Activated naive CD4-positive, alpha-beta T cell treated with anti-CD3 and anti-CD28 coated beads, Interleukin-2, amount 50 U/mL, for 24 hours (primary cell): Measurements from ENCODE around the gene YTHDC2.

Source experiments
- H3K27ac Mint-ChIP-seq: one replicate; pipeline ENCODE4 v1.8.0; 2021; ENCODE audit warnings: mild to moderate bottlenecking, mixed read lengths
- H3K27me3 Mint-ChIP-seq: one replicate; pipeline ENCODE4 v1.8.0; 2021; ENCODE audit warnings: mixed read lengths
- H3K36me3 Mint-ChIP-seq: one replicate; pipeline ENCODE4 v1.8.0; 2021; ENCODE audit warnings: mixed read lengths
- H3K4me1 Mint-ChIP-seq: one replicate; pipeline ENCODE4 v1.8.0; 2021; ENCODE audit warnings: mixed read lengths
- H3K4me3 Mint-ChIP-seq: one replicate; pipeline ENCODE4 v1.8.0; 2021; ENCODE audit warnings: mild to moderate bottlenecking, mixed read lengths
- H3K9me3 Mint-ChIP-seq: one replicate; pipeline ENCODE4 v1.8.0; 2021; ENCODE audit warnings: mixed read lengths

The YTHDC2 gene

GRCh38 chr5:113608113-113608596 lies 94.7 kb downstream of the YTHDC2 start:
- no peak overlapping the region for H3K4me3 Mint-ChIP-seq

GRCh38 chr5:113612060-113612496 lies 98.6 kb downstream of the YTHDC2 start:
- Mint-ChIP-seq H3K27me3 (peaks cover 7% of the 10 kb centered on the region), H3K27ac (no peak overlapping the region), H3K9me3 (no peaks in the 10 kb centered on the region), H3K36me3 (no peaks in the 10 kb centered on the region), H3K4me3 (no peak overlapping the region), H3K4me1 (no peaks in the 10 kb centered on the region)

More at GRCh38 chr5:113608113-113608596, 94.7 kb downstream of the YTHDC2 start:
- no peaks in the 10 kb centered on the region for H3K36me3 Mint-ChIP-seq
- H3K27ac Mint-ChIP-seq: no peak overlapping the region
- no peaks in the 10 kb centered on the region for H3K9me3 Mint-ChIP-seq
- H3K4me1 Mint-ChIP-seq: peaks cover 3% of the 10 kb centered on the region
- peaks cover 5% of the 10 kb centered on the region for H3K27me3 Mint-ChIP-seq

GRCh38 chr5:113614191-113614590 lies 100.7 kb downstream of the YTHDC2 start:
- H3K9me3 Mint-ChIP-seq: no peaks in the 10 kb centered on the region
- H3K36me3 Mint-ChIP-seq: no peaks in the 10 kb centered on the region
- H3K27ac Mint-ChIP-seq: no peak overlapping the region

GRCh38 chr5:113615708-113616107 lies 102.2 kb downstream of the YTHDC2 start:
- Mint-ChIP-seq H3K36me3 (no peaks in the 10 kb centered on the region), H3K9me3 (no peaks in the 10 kb centered on the region), H3K27me3 (peaks cover 7% of the 10 kb centered on the region), H3K4me3 (no peak overlapping the region), H3K4me1 (no peaks in the 10 kb centered on the region), H3K27ac (no peak overlapping the region)

More at GRCh38 chr5:113614191-113614590, 100.7 kb downstream of the YTHDC2 start:
- no peaks in the 10 kb centered on the region for H3K4me1 Mint-ChIP-seq
- H3K4me3 Mint-ChIP-seq: no peak overlapping the region
- peaks cover 7% of the 10 kb centered on the region for H3K27me3 Mint-ChIP-seq

DNA sequence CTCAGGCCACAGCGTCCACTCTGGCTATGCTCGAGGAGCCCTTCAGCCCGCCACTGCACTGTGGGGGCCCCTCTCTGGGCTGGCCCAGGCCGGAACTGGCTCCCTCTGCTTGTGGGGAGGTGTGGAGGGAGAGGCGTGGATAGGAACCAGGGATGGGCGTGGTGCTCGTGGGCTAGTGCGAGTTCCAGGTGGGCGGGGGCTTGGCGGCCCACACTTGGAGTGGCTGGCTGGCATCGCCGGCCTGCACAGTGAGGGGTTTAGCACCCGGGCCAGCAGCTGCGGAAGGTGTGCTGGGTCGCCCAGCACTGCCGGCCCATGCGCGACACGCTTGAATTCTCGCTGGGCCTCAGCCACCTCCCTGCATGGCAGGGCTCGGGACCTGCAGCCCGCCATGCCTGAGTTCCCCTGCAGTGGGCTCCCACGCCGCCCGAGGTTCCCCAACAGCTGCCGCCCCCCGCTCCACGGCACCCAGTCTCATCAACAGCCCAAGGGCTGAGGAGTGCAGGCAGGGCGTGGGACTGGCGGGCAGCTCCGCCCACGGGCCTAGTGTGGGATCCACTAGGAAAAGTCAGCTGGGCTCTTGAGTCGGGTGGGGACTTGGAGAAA lies 103.8 kb downstream of the YTHDC2 start:
- no peaks in the 10 kb centered on the region for H3K36me3 Mint-ChIP-seq
- no peak overlapping the region for H3K4me3 Mint-ChIP-seq
- H3K4me1 Mint-ChIP-seq: no peaks in the 10 kb centered on the region
- H3K9me3 Mint-ChIP-seq: no peaks in the 10 kb centered on the region
- no peak overlapping the region for H3K27ac Mint-ChIP-seq
- H3K27me3 Mint-ChIP-seq: peaks cover 7% of the 10 kb centered on the region

- Mint-ChIP-seq H3K4me1 (no peaks in the 10 kb centered on the region), H3K9me3 (no peaks in the 10 kb centered on the region), H3K4me3 (no peak overlapping the region), H3K27me3 (peaks cover 11% of the 10 kb centered on the region), H3K27ac (no peak overlapping the region), H3K36me3 (no peaks in the 10 kb centered on the region)
These were observed 119.5 kb downstream of the YTHDC2 start for GRCh38 chr5:113632996-113633395.

DNA sequence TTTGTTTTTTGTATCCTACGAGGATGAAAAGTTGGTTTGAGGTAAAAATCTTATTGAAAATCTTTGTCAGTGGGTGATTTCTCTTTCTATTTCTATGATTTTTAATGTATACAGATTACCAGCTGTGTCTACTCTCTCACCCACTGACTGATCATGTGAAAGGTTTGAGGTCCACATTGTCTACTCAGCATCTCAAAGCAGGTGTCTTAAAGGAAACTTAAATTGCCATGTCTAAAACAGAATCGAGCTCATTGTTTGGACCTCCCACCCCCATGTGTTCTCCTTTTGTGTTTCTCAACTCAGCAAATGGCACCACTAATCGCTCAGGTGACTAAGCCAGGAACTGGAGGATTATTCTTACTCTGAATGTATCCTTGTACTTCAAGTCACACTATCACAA lies 121.5 kb downstream of the YTHDC2 start:
- Mint-ChIP-seq H3K27me3 (peaks cover 10% of the 10 kb centered on the region), H3K4me1 (no peaks in the 10 kb centered on the region), H3K9me3 (no peaks in the 10 kb centered on the region), H3K36me3 (no peaks in the 10 kb centered on the region), H3K4me3 (no peak overlapping the region), H3K27ac (no peak overlapping the region)

- Mint-ChIP-seq H3K4me3 (no peak overlapping the region), H3K27me3 (peaks cover 4% of the 10 kb centered on the region), H3K9me3 (no peaks in the 10 kb centered on the region), H3K36me3 (no peaks in the 10 kb centered on the region), H3K4me1 (no peaks in the 10 kb centered on the region), H3K27ac (no peak overlapping the region)
These were observed 128.2 kb downstream of the YTHDC2 start for GRCh38 chr5:113641715-113642114.
